Measurements from ENCODE around the gene PRR14L. TPM values are rescaled to one million over a fixed set of nuclear protein-coding genes. Genes with fewer than 3 reads are reported as not detected.

PRR14L gene
- total RNA-seq, 4 donors from 2014 or later = 7.1 to 62.2 (median 22.9) TPM

- Histone ChIP-seq H3K27ac (no peak overlapping the region), H3K36me3 (no peaks in the 10 kb centered on the region), H3K4me1 (no peaks in the 10 kb centered on the region), H3K9me3 (no peaks in the 10 kb centered on the region), H3K4me3 (no peak overlapping the region), H3K27me3 (no peaks in the 10 kb centered on the region)
- TF ChIP-seq CTCF (IDR thresholded peaks at IDR 0.05) (no peak), POLR2A (IDR thresholded peaks at IDR 0.05) (no peak)
- intact Hi-C loops (cut with DNase I; ENCODE audit: low total_unique reads) = no loop called here
- no peak for DNase-seq
These were observed 96.0 kb downstream of the PRR14L start for GRCh38 chr22:31653944-31654343.

GRCh38 chr22:31652911-31653684 lies 96.8 kb downstream of the PRR14L start:
- Histone ChIP-seq H3K9me3 (no peaks in the 10 kb centered on the region), H3K27ac (no peak overlapping the region), H3K4me1 (no peaks in the 10 kb centered on the region), H3K4me3 (no peak overlapping the region), H3K36me3 (no peaks in the 10 kb centered on the region), H3K27me3 (no peaks in the 10 kb centered on the region)
- intact Hi-C loops (cut with DNase I; ENCODE audit: low total_unique reads) = no loop called here
- TF ChIP-seq POLR2A (IDR thresholded peaks at IDR 0.05) (no peak), CTCF (IDR thresholded peaks at IDR 0.05) (no peak)
- no peak for DNase-seq

- Histone ChIP-seq H3K4me1 (no peaks in the 10 kb centered on the region), H3K27me3 (no peaks in the 10 kb centered on the region), H3K4me3 (no peak overlapping the region), H3K36me3 (no peaks in the 10 kb centered on the region), H3K9me3 (no peaks in the 10 kb centered on the region), H3K27ac (no peak overlapping the region)
- intact Hi-C loops (cut with DNase I; ENCODE audit: low total_unique reads) = no loop called here
- TF ChIP-seq CTCF (IDR thresholded peaks at IDR 0.05) (no peak), POLR2A (IDR thresholded peaks at IDR 0.05) (no peak)
- no peak for DNase-seq
These were observed 97.8 kb downstream of the PRR14L start for GRCh38 chr22:31652088-31652487.

- no peaks in the 10 kb centered on the region for H3K9me3 ChIP-seq
- no peaks in the 10 kb centered on the region for H3K27me3 ChIP-seq
- intact Hi-C loops (cut with DNase I; ENCODE audit: low total_unique reads) = no loop called here
- H3K36me3 ChIP-seq = no peaks in the 10 kb centered on the region
- no peak overlapping the region for H3K27ac ChIP-seq
- H3K4me3 ChIP-seq = no peak overlapping the region
- no peaks in the 10 kb centered on the region for H3K4me1 ChIP-seq
- TF ChIP-seq CTCF (IDR thresholded peaks at IDR 0.05) = no peak
- TF ChIP-seq POLR2A (IDR thresholded peaks at IDR 0.05) = no peak
- DNase-seq = no peak
These were observed 98.3 kb downstream of the PRR14L start for GRCh38 chr22:31651664-31652063.

- H3K27ac ChIP-seq = peak overlapping the region in 1 of 2 donors; percentile 28
- intact Hi-C loops (cut with DNase I; ENCODE audit: low total_unique reads) = no loop called here
- no peaks in the 10 kb centered on the region for H3K36me3 ChIP-seq
These were observed 99.5 kb downstream of the PRR14L start for GRCh38 chr22:31650391-31650790.

More at GRCh38 chr22:31650391-31650790, 99.5 kb downstream of the PRR14L start:
- H3K4me3 ChIP-seq = no peak overlapping the region
- H3K27me3 ChIP-seq = no peaks in the 10 kb centered on the region
- H3K9me3 ChIP-seq = no peaks in the 10 kb centered on the region
- H3K4me1 ChIP-seq = no peaks in the 10 kb centered on the region
- peak in 1 of 2 donors; percentile 41 for DNase-seq
- TF ChIP-seq POLR2A (IDR thresholded peaks at IDR 0.05) = no peak
- TF ChIP-seq CTCF (IDR thresholded peaks at IDR 0.05) = no peak
